CD4-positive, alpha-beta T cell treated with Interleukin-4 for 1 hour (primary cell): ENCODE measurements around the gene TEX11.
"Not testable (repeated sequence)": the region's sequence is repeated elsewhere in the genome, so short reads cannot be mapped to it uniquely, and the experiment has no call there.

ENCODE experiments used
- DNase-seq, 2 donors: peaks; one replicate each; pipeline ENCODE4 v3.0.0-alpha.2; 2020 to 2022

The TEX11 gene

DNA sequence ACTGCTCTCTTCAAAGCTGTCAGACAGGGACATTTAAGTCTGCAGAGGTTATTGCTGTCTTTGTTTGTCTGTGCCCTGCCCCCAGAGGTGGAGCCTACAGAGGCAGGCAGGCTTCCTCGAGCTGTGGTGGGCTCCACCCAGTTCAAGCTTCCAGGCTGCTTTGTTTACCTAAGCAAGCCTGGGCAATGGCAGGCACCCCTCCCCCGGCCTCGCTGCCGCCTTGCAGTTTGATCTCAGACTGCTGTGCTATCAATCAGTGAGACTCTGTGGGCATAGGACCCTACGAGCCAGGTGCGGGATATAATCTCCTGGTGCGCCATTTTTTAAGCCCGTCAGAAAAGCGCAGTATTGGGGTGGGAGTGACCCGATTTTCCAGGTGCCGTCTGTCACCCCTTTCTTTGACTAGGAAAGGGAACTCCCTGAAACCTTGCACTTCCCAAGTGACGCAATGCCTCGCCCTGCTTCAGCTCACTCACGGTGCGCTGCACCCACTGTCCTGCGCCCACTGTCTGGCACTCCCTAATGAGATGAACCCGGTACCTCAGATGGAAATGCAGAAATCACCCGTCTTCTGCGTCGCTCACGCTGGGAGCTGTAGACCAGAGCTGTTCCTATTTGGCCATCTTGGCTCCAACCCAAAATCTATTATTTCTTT is 338.5 kb downstream of the TEX11 start:
- DNase-seq = not testable (repeated sequence)

DNA sequence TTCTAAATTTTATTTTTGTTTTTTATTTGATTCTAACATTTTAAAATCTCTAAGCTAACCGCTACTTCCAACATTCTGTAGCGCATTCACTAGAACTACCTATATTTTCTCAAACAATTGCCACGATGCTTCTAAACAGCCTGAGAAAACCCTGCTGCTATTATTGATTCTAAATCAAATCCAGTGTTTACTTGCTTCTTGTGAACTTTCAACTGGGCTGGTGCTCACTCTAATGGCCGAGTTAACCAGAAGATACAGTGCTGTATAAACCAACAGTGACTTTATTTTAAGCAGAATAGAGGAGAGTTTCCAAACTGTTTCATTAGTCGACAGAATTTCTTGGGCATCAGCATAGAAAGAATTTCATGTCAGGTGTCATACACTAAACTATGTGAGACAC is 353.6 kb downstream of the TEX11 start:
- DNase-seq = no peak

DNA sequence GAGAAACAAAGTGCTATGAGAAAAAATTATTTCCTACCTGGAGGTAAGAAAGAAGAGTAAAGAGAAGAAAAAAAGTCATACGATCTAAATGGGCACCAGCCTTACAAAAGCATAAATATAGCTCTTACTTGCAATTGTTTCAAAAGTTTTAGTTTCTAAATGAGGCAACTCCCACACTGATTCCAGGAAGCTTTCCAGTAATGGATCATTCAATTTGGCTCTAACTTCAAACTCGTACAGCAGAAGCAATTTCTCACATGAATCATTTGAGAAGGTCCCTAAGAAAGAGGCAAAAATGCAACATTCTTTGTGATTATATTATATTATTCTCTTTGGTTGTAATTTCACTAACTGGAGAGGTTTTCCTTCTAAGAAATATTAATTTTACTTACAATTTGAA is 354.0 kb downstream of the TEX11 start:
- DNase-seq = no peak

DNA sequence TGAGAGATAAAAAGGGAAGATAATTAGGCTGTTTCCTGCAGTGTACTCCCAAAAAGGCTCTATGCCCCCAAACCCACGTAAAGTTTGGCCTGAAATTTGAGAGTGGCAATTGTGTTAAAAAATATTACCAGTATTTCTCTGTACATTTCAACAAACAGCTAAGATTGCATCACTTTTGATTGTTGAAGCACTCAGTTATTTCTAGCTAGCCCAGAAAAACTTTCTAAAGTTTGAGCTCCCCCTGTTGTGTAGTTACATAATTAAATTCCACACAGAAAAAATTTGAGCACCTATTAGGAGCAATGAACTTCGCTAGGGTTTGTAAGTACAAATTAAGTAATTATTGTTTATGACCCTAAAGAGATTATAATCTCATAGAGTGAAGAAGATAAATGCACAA is 354.4 kb downstream of the TEX11 start:
- no peak for DNase-seq

DNA sequence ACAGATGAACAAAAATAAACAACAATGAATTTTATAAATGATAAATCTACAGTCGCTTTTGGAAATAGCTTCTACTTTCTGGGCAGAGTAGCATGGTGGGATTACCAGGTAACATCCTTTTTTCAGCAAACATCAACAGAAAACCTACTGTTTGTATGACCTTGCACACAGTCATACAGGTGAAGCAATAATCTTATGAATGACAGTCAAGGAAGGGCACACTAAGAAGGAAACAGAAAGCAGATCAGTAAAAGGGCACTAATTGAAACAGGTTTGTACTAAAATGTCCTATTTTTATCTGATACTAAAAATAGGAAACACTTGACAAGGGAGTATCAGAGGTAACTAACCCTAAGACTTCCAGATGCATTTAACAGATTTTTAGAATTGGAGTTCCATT is 355.0 kb downstream of the TEX11 start:
- DNase-seq = no peak

- no peak for DNase-seq
Measured at GRCh38 chrX:70552130-70552704, 356.3 kb downstream of the TEX11 start.

- no peak for DNase-seq
Measured at GRCh38 chrX:70549429-70549828, 359.1 kb downstream of the TEX11 start.

GRCh38 chrX:70535198-70535597 is 373.3 kb downstream of the TEX11 start:
- DNase-seq = no peak

- DNase-seq = no peak
Measured at GRCh38 chrX:70527610-70528345, 380.7 kb downstream of the TEX11 start.

DNA sequence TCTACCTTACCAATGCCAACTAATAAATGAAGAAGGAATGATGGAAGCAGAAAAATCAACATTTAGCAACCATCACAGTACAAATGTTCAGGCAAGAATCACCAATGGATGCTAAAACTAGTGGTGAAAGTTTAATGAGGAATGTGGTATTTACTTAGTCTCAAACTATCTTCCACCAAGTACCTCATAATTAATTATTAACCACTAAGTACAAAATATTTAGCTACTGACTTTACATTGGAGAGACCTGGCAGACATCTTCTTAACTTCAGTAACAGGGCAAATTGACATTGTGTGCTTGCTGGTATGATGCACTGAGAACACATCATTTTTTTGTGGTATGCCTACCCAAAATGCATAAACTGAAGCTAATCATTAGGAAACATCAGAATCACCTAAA is 381.5 kb downstream of the TEX11 start:
- no peak for DNase-seq

- DNase-seq = no peak
Measured at GRCh38 chrX:70525733-70526132, 382.8 kb downstream of the TEX11 start.

- not testable (repeated sequence) for DNase-seq
Measured at GRCh38 chrX:70515692-70516091, 392.8 kb downstream of the TEX11 start.

DNA sequence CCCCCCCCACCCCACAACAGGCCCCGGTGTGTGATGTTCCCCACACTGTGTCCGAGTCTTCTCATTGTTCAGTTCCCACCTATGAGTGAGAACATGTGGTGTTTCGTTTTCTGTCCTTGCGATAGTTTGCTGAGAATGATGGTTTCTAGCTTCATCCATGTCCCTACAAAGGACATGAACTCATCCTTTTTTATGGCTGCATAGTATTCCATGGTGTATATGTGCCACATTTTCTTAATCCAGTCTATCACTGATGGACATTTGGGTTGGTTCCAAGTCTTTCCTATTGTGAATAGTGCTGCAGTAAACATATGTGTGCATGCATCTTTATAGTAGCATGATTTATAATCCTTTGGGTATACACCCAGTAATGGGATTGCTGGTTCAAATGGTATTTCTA is 393.2 kb downstream of the TEX11 start:
- not testable (repeated sequence) for DNase-seq

DNA sequence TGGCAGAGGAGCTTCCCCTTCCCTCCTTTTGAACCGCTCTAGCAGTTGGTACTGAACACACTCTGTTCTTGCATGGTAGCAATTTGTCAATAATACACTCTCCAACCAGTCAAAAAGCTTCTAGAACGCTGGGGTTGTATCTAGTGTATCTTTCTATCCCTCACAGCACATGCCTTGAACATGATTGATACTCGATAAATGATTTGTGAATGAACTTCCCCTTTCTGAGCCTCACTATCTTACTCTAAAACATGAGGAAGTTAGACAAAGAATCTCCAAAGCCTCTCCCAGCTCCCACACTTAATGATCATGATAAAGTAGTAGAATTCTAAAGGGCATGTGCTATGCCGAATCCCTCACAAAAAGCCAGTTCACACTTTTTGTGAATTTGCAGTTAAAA is 399.4 kb downstream of the TEX11 start:
- no peak for DNase-seq

- DNase-seq = no peak
Measured at GRCh38 chrX:70508296-70508911, 400.1 kb downstream of the TEX11 start.

- no peak for DNase-seq
Measured at GRCh38 chrX:70505451-70505841, 403.1 kb downstream of the TEX11 start.

GRCh38 chrX:70504772-70505450 is 403.6 kb downstream of the TEX11 start:
- no peak for DNase-seq

DNA sequence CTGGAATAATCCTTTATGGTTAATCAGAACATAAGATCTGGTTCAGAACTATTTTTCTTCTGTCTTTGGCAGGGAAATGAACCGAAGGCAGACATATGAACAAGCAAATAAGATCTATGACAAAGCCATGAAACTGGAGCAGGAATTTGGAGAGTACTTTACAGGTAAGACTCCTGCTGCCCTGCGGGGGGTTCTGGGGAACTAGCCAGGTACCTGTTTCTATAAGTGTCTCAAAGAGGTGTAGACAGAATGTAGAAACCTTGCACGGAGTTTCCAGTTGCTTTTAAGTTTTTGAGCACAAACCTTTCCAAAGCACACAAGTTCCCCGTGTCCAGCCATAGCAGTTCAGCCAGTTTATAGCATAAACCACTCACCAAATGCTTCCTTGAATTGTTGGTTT is 407.7 kb downstream of the TEX11 start:
- no peak for DNase-seq

DNA sequence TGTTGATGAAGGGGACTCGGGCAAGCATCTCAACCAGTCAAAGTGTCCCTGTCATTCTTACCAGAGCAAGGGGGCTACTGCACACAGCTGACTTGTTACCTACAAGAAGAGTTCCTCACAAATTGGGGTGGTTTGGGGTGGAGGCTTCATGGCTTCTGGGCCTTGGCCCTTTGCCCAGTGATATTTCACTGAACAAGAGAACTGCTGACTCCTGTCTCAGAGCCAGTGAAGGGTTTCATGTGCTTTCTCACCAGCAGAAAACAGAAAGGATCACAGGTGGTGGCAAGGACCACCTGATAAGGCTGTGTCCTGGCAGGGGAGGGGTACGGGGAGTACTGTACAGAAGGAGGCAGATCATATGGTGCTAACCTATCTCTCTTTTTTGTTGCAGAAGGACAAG is 410.4 kb downstream of the TEX11 start:
- no peak for DNase-seq

DNA sequence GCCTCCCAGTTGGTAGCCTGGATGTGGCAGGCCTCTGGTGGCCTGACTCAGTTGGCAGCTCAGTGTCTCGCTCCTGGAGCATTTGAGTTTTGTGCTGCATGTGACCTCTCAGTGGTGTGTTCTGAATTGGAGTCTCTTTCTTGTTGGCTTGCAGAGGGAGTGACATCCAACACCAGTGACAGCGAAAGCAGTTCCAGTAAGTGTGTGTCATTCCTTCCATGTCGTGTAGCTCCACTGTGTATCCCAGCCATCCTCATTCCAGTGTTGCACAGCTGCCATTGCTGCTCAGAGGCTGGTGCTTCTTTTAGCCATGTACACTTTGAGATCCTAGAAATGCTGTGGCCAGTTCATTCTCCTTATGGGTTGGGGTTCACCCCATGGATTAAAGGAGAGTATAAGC is 411.5 kb downstream of the TEX11 start:
- DNase-seq = no peak

DNA sequence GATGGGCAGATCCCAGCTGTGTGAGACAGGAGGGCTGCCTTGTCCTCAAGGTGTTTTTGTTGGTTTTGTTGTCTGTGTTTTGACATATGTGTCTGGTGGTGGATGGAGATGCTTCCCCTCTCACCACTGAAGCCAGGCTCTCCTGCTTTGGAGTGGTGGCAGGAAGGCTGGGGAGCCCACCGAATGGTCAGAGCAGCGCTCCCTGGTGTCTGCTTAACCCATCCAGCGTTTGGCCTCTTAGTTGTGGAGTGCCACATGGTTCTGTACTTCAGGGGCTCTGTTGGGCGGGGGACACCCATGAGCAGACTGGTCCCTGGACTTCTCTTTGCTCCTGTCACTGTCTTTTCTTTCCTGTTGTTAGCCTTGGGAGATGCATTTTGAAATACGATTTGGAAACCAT is 412.0 kb downstream of the TEX11 start:
- DNase-seq = no peak

- DNase-seq = no peak
Measured at GRCh38 chrX:70494441-70494840, 414.1 kb downstream of the TEX11 start.

GRCh38 chrX:70488856-70489255 is 419.7 kb downstream of the TEX11 start:
- DNase-seq = no peak
